ENCODE results near the gene COL5A1.

COL5A1 gene

GRCh38 chr9:134795446-134795845, 153.8 kb downstream of the COL5A1 start:
- DNase-seq = no peak

GRCh38 chr9:134796882-134797281, 155.3 kb downstream of the COL5A1 start:
- no peak for DNase-seq

- no peak for DNase-seq
These were observed 159.3 kb downstream of the COL5A1 start for GRCh38 chr9:134800791-134801339.

- DNase-seq = no peak
These were observed 160.7 kb downstream of the COL5A1 start for GRCh38 chr9:134802216-134802795.

- no peak for DNase-seq
These were observed 163.3 kb downstream of the COL5A1 start for GRCh38 chr9:134804871-134805270.

- DNase-seq = peak; percentile 83
These were observed 166.3 kb downstream of the COL5A1 start for GRCh38 chr9:134807716-134808446.

GRCh38 chr9:134808447-134808792, 166.8 kb downstream of the COL5A1 start:
- DNase-seq = no peak

GRCh38 chr9:134809292-134809691, 167.7 kb downstream of the COL5A1 start:
- DNase-seq = no peak

- DNase-seq = peak; percentile 46
These were observed 168.2 kb downstream of the COL5A1 start for GRCh38 chr9:134809826-134810225.

GRCh38 chr9:134811079-134811672, 169.6 kb downstream of the COL5A1 start:
- peak; percentile 26 for DNase-seq

GRCh38 chr9:134811673-134812342, 170.2 kb downstream of the COL5A1 start:
- DNase-seq = peak; percentile 99

- no peak for DNase-seq
These were observed 170.7 kb downstream of the COL5A1 start for GRCh38 chr9:134812343-134812673.

- DNase-seq = no peak
These were observed 172.2 kb downstream of the COL5A1 start for GRCh38 chr9:134813841-134814240.

GRCh38 chr9:134814598-134815215, 173.1 kb downstream of the COL5A1 start:
- peak; percentile 75 for DNase-seq

GRCh38 chr9:134815435-134816214, 174.0 kb downstream of the COL5A1 start:
- DNase-seq = no peak

- no peak for DNase-seq
These were observed 174.7 kb downstream of the COL5A1 start for GRCh38 chr9:134816264-134816663.

- DNase-seq = no peak
These were observed 176.5 kb downstream of the COL5A1 start for GRCh38 chr9:134818000-134818568.

- no peak for DNase-seq
These were observed 177.0 kb downstream of the COL5A1 start for GRCh38 chr9:134818591-134818990.

GRCh38 chr9:134820901-134821300, 179.3 kb downstream of the COL5A1 start:
- no peak for DNase-seq

GRCh38 chr9:134822541-134822940, 180.9 kb downstream of the COL5A1 start:
- no peak for DNase-seq

- no peak for DNase-seq
These were observed 182.0 kb downstream of the COL5A1 start for GRCh38 chr9:134823623-134824022.

- DNase-seq = no peak
These were observed 183.0 kb downstream of the COL5A1 start for GRCh38 chr9:134824583-134824982.
